AG08395 (cell line): Measurements from ENCODE around the gene FHIT.

ENCODE experiments used
- DNase-seq: peaks from one replicate; pipeline ENCODE4 v3.0.0; 2012; ENCODE audit warnings: mixed read lengths, low spot score

FHIT gene

DNA sequence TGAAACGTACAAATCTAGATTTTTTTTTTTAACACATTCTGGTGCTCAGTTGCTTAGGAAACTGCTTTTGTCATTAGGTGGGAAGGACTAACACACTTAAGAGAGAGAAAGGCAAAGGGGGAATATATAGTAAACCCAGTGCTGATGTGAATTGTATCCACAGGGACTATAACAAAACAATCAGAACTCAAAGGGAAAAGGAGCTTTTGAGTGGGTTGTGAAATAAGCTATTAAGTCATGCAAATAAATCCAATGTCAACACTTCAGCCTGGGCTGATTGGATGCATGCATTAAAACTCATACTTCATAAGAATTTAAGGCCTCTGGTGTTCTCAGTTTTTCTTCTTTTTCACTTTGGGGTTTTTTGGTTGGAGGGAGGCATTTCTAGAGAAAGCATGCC, 628.9 kb downstream of the FHIT start:
- no peak for DNase-seq

DNA sequence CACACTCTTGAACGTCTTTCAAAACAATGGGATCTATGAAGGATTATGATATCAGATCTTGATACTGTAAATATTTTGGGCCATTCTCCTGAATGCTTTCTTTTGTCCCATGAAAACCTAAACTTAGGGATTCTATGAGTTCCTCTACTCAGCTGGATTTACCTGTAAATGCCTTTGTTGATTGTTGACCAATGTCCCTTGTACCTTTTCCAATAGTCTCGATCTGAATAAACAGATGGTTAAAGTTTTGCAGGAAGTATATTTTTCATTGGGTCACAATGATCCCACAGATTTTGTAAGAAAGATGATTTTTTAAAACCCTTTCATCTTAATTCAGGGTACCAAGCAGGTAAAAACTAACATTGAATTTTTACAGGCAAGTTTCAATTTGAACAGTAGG, 634.1 kb downstream of the FHIT start:
- DNase-seq, result no peak

DNA sequence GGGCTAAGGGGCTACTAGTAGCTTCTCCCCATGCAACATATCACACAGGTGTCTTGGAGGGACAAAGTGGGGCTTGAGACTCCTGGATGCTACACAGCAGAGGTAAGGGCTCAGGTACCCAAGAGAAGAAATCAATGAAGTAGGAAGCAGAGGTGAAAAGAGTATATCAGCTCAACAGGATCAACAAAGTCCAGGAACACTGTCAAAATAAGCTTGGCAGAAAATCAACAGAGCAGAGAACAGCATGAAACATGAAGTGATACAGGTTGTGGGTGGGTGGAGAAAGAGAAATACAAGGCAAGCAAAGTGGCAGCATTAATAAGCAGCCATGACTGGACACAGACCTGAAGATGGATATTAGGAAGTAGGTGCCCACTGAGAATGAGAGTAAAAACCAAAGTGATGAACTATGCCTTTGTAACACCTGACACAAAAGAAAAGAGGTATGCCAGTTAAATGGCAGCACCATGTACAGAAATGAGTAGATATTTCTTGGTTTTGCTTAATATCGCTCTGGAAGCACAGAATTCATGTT, 637.4 kb downstream of the FHIT start:
- no peak for DNase-seq

DNA sequence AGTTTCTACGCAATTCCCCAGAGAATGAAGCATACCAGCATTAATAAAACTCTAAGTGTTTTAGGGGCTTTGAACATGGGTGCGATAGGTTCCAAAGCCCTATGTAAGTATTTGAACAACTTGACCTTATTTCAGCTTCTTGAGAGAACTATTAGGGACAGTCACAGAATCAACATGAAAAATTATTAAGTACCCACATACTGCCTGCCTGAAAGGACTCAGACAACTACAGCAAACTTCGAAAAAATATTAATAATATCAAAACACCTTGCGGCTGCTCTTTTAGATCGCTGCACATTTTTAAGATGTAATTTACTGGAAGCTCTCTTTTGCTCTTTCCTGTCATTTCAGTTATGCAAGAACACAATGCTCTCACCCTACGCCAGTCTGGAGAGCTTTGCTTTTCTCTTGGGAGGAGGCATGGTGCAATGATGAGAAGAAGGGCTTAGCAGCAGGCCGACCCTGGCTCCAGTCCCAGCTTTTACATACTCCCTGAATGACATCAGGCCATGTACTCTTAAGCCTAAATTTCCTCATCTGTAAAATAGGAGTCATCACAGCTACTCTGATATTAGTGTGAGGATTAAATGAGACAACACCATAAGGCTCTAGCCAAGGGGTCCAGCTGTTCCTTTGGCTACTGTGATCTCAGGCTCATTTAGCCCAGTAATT, 640.7 kb downstream of the FHIT start:
- peak; percentile 37 for DNase-seq

DNA sequence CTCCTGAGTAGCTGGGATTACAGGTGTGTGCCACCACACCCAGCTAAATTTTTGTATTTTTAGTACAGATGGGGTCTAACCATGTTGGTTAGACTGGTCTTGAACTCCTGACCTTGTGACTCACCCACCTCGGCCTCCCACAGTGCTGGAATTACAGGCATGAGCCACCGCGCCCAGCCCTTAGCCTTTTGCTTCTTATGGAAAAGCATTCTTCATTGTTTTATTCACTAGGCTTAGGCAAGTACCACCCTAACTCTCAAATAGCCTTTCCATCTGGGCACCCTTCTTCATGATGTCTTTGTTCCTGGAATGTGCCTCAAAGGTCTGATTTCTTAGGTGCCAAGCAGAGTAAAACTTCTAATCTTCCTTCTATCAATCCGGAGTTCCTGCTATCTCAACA, 641.8 kb downstream of the FHIT start:
- no peak for DNase-seq

DNA sequence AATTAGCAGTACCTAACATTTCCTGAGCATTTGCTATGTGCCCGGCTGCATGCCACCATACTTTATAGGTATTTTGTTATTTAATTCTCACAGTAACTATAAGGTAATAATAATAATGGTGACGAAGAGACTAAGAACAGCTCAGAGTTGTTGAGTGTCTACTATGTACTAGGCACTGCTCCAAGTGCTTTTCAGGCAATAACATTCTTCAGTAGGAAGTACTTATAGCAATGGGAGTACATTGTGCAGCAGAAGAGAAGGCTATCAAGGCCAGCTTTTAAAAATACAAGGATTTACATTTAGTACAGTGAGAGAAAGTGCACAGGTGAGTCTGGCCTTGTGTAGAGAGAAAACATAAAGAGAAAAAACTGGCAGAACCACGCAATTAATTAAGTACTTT, 647.4 kb downstream of the FHIT start:
- no peak for DNase-seq

DNA sequence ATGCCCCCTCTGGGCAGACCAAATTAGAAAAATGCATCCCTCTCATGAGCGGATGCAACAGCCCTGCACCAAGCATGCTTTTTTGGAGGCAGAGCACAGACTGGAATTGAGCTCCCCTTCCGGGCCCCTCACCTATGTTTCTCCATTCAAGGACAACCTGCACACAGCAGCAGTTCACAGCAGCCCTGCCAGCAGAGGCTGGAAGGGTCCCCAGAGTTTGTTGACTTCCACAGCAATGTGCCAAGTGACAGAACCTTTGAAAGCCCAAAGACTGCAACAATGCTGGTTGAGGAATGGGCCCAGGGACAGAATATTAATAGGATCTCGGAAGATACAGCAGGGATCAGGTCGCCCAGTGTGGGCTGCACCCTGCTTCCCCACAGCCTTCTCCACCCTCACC, 650.4 kb downstream of the FHIT start:
- no peak for DNase-seq

DNA sequence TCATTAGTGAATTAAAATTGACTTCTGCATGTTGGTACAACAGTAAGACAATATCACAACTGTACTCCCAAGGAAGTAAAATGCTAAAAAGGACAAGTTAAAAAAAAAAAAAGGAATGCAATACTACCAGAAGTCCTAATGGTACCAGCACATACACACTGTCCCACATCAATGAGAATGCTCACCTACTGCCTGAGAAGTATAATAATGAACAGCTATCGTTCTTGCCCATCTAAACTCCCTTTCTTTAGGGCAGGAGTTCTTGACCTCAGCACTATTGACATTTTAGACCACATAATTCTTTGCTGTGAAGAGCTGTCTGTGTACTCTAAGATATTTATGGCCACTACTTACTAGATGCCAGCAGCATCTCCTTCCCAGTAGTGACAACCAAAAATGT, 651.7 kb downstream of the FHIT start:
- no peak for DNase-seq

DNA sequence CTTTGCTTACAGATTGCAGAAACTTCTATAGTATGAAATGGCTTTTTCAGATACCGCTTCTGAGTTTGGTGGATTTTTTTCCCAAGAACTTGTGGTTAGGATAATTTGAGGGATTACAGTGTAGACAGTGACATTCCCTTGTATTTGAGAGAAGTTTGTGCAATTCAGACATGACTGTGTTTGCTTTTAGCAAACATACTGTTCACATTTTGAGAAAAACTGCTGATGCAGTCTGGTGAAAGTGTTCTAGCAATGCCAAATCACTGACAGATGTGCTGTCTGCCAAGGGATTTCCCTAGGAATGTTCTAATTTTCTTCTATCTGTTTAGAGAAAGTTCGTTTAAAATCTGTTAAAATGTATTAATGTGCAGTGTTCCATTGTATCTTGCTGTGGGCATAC, 652.6 kb downstream of the FHIT start:
- peak; percentile 10 for DNase-seq

DNA sequence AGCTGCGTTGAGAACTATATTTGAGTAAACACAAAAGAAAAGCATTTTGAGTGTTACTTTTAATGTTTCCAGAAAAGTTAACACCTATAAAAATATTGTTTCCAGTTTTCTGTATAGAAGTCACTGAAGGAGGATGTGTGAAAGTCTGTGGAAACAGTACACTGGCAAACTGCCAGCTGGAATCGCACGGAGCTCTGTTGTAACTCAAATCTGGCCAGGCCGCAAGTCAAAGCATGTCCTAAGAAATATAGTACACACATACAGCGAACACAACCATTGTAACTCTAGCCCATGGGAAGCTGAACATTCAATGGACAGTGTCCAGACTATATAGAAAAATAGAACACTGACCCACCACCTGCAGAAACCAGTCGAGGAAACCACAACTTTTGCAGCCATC, 657.2 kb downstream of the FHIT start:
- DNase-seq, result peak; percentile 18

DNA sequence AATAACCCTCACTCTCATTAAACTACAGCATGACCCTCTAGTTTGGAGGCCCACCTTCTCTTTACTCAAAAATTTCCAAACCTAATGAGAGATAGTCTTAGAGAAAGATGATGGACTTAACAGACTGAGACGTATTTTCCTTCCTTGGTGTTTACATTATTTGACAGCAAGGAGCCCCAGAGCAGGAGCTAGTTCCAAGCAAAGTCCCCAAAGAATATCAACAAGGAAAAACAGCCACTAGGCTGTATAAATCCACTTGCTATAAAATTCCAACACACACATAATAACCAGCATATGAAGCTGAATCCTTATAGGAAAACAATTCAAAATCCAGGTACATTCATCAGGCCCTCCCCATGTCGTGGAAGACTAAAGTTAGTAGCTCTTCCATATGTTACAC, 660.0 kb downstream of the FHIT start:
- DNase-seq, result no peak

DNA sequence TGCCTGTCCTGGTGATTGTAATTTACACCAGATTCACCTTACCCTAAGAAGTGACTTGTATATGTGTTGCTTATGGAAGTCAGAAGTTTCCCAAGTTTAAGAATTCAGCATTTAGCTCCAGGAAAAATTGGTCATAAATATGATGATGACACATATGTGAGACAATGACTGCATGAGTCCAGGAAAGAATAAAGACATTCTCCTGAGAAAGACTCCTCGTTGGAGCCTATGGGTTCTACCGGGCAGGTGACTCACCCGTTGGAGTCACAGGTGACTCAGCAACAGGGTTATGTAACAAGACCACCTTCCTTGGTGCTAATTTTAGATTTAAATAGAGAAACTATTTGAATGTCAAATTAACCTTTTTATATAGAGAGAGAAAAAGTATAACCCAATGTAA, 662.4 kb downstream of the FHIT start:
- DNase-seq, result peak; percentile 17

DNA sequence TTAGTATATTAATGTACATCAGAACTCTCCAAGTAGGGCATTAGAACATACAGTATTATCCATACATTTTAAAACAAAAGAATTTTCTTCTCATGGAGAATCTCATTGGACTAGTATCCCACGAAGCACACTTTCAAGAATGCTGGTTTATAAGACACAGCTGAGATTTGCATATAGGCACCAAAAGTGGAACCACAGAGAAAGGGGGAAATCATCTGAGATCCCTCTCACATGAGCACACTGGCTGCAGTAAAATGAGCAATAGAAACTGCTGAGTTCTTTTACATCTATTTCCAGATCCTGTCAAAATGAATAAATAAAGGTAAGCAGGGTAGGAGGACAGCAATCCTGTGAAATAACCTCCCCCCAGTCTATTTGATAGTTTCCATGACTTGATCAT, 665.3 kb downstream of the FHIT start:
- no peak for DNase-seq

DNA sequence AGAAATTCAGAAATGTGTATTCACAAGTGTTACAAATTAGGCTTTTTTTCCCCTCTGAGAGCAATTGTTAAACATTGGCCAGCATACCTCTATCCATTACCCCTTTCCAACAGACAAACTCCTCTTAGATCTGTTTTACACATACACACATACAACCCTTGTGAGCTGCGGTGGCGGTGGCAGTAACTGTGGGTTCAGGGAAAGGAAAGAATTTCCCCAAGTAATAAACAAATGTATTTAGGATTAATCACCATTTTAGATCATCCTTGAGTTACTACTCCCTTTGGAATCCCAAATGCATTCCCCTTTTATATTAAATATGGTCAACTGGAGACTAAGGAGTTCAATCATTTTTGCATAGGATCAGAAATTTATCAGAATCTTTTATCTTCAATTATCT, 667.0 kb downstream of the FHIT start:
- no peak for DNase-seq

DNA sequence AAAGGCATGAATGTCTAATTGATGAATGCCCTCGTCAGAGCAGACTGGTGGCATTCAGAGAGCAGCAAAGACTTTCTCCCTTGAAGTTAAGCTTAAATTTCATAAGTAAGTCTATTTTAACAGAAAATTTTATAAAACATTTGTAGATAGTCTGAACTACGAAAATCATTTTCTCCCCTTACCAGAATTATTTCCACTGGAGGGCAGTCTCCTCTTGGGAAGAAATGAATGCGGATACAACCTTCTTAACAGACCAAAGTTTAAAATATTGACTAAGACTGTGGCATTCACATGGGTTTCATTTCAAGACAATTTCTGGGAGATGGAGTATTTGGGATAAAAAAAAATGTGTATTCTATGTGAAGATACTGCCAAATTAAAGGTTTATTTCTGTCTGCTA, 669.0 kb downstream of the FHIT start:
- no peak for DNase-seq

DNA sequence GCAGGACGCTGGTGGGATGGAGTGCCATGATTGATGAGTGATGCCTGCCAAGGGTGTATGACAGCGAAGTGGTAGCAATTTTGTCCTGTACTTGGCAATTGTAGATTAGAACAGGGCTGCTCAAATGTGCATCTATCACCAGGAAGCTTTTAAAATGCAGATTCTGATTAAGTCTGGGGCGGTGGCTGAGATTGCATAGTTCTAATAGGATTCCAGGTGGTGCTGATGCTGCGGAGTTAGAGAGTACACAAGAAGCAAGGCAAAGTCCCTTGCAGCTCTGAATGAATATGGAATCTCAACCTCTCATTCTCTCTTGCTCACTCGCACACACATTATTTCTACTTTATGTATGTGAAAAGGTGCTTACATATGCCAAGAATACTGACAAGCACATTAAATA, 670.4 kb downstream of the FHIT start:
- no peak for DNase-seq

DNA sequence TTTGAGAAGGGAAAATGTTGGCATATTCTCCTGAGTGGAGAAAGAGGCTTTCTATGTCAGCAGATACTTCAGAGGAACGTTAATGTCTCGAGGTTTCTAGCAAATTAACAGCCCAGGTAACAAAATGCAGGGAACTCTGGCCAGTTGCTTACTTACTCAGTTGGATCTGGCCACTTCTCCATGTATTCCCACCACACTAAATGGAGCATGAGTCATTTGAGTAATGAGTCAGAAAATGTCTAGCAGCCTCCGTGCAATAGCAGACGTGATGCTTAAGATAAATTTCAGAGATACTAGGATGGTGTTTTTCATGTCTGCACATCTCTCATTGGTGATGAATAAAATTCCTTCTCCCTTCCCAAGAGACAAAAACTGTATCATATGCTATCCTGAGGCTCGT, 671.5 kb downstream of the FHIT start:
- DNase-seq, result peak; percentile 84

DNA sequence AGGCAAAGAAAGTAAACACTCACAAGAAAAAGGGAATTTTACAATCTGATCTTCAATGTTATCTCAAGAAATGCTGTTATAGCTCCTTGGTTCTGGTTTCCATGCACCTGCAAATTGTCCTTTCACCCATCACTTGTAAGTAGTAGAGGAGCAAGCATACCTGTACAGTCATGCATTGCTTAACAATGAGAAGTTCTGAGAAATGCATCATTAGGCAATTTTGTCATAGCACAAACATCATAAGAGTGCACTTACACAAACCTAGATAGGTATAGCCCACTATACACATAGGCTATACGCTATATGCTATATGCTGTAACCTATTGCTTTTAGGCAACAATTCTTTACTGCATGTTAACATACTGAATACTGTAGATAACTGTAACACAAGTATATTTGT, 672.3 kb downstream of the FHIT start:
- DNase-seq, result no peak

DNA sequence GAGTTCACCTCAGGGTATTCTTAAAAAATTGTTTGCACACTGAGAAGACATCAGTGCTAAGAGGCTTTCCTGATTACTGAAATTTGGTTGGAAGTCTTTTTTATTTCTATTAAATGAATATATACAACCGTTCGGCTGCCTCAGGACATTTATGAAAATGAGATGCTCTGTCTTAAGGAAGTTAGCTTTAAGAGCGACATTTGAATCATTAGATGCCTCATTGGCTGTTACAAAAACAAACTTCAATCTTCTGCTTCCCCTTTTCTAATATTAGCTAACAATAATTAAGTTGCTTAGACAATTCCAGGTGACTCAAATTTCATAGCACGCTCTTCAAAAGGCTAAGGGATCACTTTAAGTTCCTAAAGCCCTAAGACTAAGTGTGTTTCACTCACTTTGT, 673.7 kb downstream of the FHIT start:
- no peak for DNase-seq

DNA sequence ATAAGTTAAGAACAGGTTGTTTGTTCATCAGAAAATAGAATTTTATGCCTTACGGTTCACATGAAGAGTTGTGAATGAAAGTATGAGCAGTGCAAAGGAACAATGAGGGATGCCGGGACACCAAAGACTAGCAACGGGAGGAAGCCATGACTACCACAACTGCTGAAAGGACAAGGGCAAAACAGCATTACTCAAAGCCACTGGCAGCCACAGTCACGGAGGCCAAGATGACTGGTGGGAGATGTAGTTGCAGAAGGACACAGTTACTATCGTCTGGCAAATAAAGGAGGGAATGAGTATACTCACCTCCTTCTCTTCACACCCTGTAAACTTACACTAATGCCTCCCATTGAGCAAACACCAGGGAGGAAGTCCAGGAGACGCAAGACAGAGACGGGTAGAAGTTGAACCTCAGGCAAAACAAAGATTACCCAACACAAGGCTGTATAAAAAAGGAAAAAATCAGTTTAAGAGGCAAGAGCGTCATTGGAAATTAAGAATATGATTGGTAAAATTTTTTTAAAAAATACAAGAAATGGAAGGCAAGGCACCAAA, 675.5 kb downstream of the FHIT start:
- no peak for DNase-seq

DNA sequence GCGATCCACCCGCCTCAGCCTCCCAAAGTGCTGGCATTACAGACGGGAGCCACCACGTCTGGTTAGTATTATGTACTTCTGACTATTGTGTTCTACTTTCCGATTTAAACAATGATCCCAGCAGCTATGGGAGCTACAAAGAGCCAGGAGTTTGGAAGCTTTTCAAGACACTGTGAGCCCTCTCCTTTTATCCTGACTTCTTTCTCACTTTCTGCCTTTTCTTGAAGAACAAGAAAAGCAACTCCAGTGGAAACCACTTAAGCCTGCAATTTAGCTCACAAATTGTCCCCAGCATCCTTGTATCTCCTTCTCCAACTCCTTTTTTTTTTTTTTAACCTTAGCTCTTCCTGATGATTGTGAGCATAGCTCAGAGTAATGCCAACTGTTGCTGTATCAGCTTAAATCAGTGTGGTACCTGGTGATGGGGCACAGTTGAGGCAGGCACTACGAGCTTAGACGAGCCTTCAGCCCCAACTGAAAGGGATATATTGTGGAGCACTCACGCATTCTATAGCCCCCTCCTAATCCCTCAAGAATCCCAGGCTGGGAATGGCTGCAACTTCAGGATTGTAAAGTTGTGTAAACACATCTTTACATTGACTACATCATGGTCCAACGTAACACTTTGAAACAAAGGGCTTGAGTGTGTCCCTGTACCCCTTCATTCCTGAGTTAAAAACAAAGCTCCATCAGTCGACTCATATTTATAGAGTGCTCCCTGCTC, 677.0 kb downstream of the FHIT start:
- DNase-seq, result no peak

DNA sequence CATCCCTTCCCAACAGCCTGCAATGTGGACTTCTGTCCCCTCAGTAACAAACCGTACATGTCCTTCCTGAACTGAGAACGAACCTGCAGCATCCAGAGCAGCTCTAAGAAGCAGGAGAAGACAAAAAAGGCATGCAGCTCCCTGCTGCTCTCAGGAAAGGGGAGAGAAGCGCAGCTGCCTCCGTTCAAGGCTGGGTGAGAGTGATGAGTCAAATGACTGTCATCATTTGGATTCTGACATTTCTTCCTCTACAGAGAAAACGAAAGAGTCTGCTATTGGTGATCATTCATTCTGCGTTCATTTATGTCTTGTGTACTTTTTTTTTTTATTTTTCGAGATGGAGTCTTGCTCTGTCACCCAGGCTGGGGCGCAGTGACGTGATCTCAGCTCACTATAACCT, 677.8 kb downstream of the FHIT start:
- DNase-seq, result peak; percentile 48

DNA sequence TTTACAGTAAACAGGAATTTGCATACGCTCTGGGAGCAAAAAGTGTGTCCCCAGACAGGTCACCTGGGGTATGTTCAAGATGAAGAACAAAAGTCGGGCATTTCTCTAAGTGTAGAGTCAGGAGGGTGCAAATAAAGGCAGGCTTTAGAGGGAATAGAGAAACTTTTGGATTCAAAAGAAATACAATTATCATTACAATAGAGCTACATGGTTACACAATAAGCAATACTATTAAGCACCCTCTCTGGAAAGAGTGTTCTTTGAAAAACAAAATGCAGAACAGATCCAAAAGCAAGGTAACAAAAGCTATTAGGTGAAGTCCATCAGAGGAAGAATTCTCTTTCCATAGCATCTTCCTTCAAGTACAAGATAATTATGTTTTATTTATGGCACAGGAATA, 679.7 kb downstream of the FHIT start:
- DNase-seq, result no peak

DNA sequence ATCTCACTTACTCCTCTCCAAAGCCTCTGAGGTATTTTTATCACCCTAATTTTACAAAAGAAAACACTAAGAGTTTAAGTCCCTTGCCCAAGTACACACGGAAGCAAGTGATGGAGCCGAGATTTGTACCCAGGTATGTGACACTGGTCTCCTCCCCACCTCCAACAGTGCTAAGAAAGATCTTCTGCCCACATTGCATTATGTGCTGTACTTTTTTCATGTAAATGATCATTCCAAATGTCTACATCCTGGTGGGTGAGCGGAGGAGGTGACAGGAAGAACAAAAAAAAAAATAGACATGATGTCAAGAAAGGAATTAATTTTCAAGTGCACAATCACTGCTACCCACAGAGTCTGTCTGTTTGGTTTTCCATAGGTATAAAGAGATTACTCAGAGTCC, 694.1 kb downstream of the FHIT start:
- DNase-seq, result no peak
